H1 (cell line): ENCODE data around the gene ZRANB3. TPM values are rescaled to one million over a fixed set of nuclear protein-coding genes. Genes with fewer than 3 reads are reported as not detected.

Experiments
- CHD2 ChIP-seq: IDR thresholded peaks from 2 replicates; pipeline ENCODE4 v1.6.1; 2012; ENCODE audit warnings: low read length, improper control_type of control experiment
- KDM4A ChIP-seq: IDR thresholded peaks from one replicate; pipeline ENCODE4 v1.7.1; 2012; ENCODE audit warnings: low read depth, mild to moderate bottlenecking, moderate library complexity, low read length, inconsistent platforms; ENCODE audit not compliant: severe bottlenecking
- polyA plus RNA-seq, 7 experiments: library from polyadenylated mRNA; depleted of rRNA in 3 of 7; stranded (reverse) in 5 of 7; unstranded in 2 of 7; fragments of >200 nt in 5 of 7; fragments of 200-250 nt in 2 of 7; gene quantifications; 1 replicate in 5 of 7; 2 replicates in 1 of 7; 4 replicates in 1 of 7; pipeline versions ENCODE4 v1.2.1 to v1.2.3, GENCODE V29; 2011 to 2013; ENCODE audit warnings: missing spikeins in 2 of 7, mixed read lengths in 2 of 7
- total RNA-seq: library from RNA; stranded (reverse); fragmentation: NEBNext Ultra II Directional; extraction: Animal tissue kit (Norgen Biotek cat#: 25700); gene quantifications from 2 replicates; pipeline ENCODE4 v1.2.1, GENCODE V29; 2021
- TF ChIP-seq, protein P1 (sequence below): IDR thresholded peaks from 2 replicates; pipeline ENCODE4 v1.6.1; 2011; ENCODE audit warnings: low read length, improper control_type of control experiment

Gene ZRANB3
- total and polyA plus RNA-seq, 2 of the 8 experiments (the other 6 are each of a cell fraction or from before 2014, with no cell fraction given) = 4.5 to 19.3 TPM

DNA sequence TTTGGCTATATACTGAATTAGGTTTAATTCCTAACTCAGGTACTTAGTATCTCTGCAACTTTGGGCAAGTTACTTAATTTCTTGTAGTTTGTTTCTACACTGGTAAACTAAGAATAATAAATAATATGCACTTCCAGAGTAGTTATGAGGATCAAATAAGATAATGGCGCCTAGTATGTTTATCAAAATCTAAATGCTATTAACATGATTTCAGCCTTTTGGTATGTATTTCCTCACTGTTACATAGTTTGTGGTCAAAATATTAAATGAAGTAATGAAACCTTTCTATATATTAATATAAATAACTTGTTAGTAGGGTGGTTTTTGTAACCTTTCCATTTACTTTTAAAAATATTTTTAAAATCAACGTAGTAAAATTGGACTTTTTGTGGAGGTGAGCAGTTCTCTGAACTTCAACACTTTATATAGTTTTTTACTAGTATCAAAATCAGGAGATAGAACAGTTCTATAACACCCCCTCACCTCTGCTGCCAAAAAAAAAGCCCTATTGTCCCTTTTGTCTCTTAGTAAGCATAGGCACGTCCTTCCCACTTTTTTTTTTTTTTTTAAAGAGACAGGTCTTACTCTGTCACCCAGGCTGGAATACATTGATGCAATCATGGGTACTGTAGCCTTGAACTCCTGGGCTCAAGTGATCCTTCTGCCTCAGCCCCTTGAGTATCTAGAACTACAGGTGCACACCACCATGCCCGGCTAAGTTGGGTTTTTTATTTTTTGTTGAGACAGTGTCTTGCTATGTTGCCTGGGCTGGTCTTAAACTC, 434.2 kb downstream of the ZRANB3 start (continued):
- TF ChIP-seq KDM4A (no peak), CHD2 (no peak)
- TF ChIP-seq, protein P1, sequence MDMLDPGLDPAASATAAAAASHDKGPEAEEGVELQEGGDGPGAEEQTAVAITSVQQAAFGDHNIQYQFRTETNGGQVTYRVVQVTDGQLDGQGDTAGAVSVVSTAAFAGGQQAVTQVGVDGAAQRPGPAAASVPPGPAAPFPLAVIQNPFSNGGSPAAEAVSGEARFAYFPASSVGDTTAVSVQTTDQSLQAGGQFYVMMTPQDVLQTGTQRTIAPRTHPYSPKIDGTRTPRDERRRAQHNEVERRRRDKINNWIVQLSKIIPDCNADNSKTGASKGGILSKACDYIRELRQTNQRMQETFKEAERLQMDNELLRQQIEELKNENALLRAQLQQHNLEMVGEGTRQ = no peak
